HEK293T (cell line): ENCODE results near the gene PARVB.

ENCODE experiments used
- CTCF ChIA-PET: fragments of 350-600 bp; formaldehyde crosslinking; extraction: SDS; loops from one replicate; lab custom pipeline; 2021; ENCODE audit warnings: antibody characterized with exemption, inconsistent platforms; lab: Yijun Ruan, JAX
- POLR2A ChIA-PET: fragments of 350-600 bp; formaldehyde crosslinking; extraction: SDS; loops from one replicate; lab custom pipeline; 2020; ENCODE audit warnings: antibody characterized with exemption, inconsistent platforms; lab: Yijun Ruan, JAX
- DNase-seq: peaks from one replicate; pipeline ENCODE4 v3.0.0; 2012; ENCODE audit warnings: mixed read lengths; ENCODE audit errors: extremely low spot score
- ARNT ChIP-seq: fragments of 450-650 bp; IDR thresholded peaks from 2 replicates; pipeline ENCODE4 v1.6.1; 2017; ENCODE audit warnings: mild to moderate bottlenecking
- BHLHE40 ChIP-seq: fragments of 450-650 bp; IDR thresholded peaks from 2 replicates; pipeline ENCODE4 v1.6.1; 2016; ENCODE audit warnings: mild to moderate bottlenecking, moderate library complexity, borderline replicate concordance
- CTBP1 ChIP-seq: fragments of 450-650 bp; IDR thresholded peaks from 2 replicates; pipeline ENCODE4 v1.6.1; 2016; ENCODE audit warnings: borderline replicate concordance
- ELF4 ChIP-seq: fragments of 450-650 bp; IDR thresholded peaks from 2 replicates; pipeline ENCODE4 v1.6.1; 2017; ENCODE audit warnings: antibody characterized with exemption
- FOXA1 ChIP-seq: fragments of 450-650 bp; IDR thresholded peaks from 2 replicates; pipeline ENCODE4 v1.6.1; 2016; ENCODE audit warnings: mild to moderate bottlenecking
- FOXK2 ChIP-seq: fragments of 450-650 bp; IDR thresholded peaks from 2 replicates; pipeline ENCODE4 v1.6.1; 2016; ENCODE audit warnings: mild to moderate bottlenecking
- FOXM1 ChIP-seq: fragments of 450-650 bp; IDR thresholded peaks from 2 replicates; pipeline ENCODE4 v1.6.1; 2017; ENCODE audit warnings: mild to moderate bottlenecking, borderline replicate concordance
- HDGF ChIP-seq: fragments of 450-650 bp; IDR thresholded peaks from 2 replicates; pipeline ENCODE4 v1.6.1; 2017; ENCODE audit warnings: antibody characterized with exemption, borderline replicate concordance
- L3MBTL2 ChIP-seq: fragments of 450-650 bp; conservative IDR thresholded peaks from 2 replicates; pipeline ENCODE4 v1.6.1; 2016; ENCODE audit warnings: mild to moderate bottlenecking
- LEF1 ChIP-seq: fragments of 450-650 bp; IDR thresholded peaks from 2 replicates; pipeline ENCODE4 v1.6.1; 2017; ENCODE audit warnings: mild to moderate bottlenecking, borderline replicate concordance
- NFRKB ChIP-seq: fragments of 450-650 bp; IDR thresholded peaks from 2 replicates; pipeline ENCODE4 v1.6.1; 2016; ENCODE audit warnings: mild to moderate bottlenecking, moderate library complexity
- PKNOX1 ChIP-seq: fragments of 450-650 bp; IDR thresholded peaks from 2 replicates; pipeline ENCODE4 v1.6.1; 2016
- SP1 ChIP-seq: fragments of 450-650 bp; IDR thresholded peaks from 2 replicates; pipeline ENCODE4 v1.6.1; 2017
- SUZ12 ChIP-seq: fragments of 450-650 bp; IDR thresholded peaks from 2 replicates; pipeline ENCODE4 v1.6.1; 2016; ENCODE audit warnings: mild to moderate bottlenecking
- TARDBP ChIP-seq: fragments of 450-650 bp; IDR thresholded peaks from 2 replicates; pipeline ENCODE4 v1.6.1; 2016
- ZNF384 ChIP-seq: fragments of 450-650 bp; IDR thresholded peaks from 2 replicates; pipeline ENCODE4 v1.6.1; 2016

The PARVB gene

GRCh38 chr22:44188316-44188715 lies 164.2 kb downstream of the PARVB start:
- POLR2A ChIA-PET = no interaction called here
- no peak for TF ChIP-seq FOXK2
- no peak for TF ChIP-seq LEF1
- TF ChIP-seq PKNOX1 = no peak
- TF ChIP-seq CTBP1 = no peak
- TF ChIP-seq HDGF = no peak
- no peak for TF ChIP-seq TARDBP
- no peak for TF ChIP-seq SP1
- TF ChIP-seq FOXM1 = no peak
- CTCF ChIA-PET = no interaction called here

GRCh38 chr22:44188986-44189630 lies 165.0 kb downstream of the PARVB start:
- ChIA-PET CTCF (no interaction called here), POLR2A (no interaction called here)
- TF ChIP-seq CTBP1 (no peak), ARNT (no peak), TARDBP (no peak), LEF1 (no peak), FOXM1 (no peak), PKNOX1 (no peak), SUZ12 (no peak), HDGF (no peak), ELF4 (no peak), L3MBTL2 (no peak), FOXA1 (no peak), SP1 (no peak), ZNF384 (no peak), FOXK2 (no peak), BHLHE40 (no peak), NFRKB (no peak)
- no peak for DNase-seq

More at GRCh38 chr22:44188316-44188715, 164.2 kb downstream of the PARVB start:
- no peak for DNase-seq

GRCh38 chr22:44190381-44190976 lies 166.4 kb downstream of the PARVB start:
- ChIA-PET POLR2A (no interaction called here), CTCF (no interaction called here)
- no peak for DNase-seq
- TF ChIP-seq LEF1 = no peak
- TF ChIP-seq ARNT = no peak
- TF ChIP-seq ZNF384 = no peak
- TF ChIP-seq NFRKB = no peak
- no peak for TF ChIP-seq BHLHE40
- TF ChIP-seq HDGF = no peak
- no peak for TF ChIP-seq PKNOX1
- no peak for TF ChIP-seq FOXM1

- ChIA-PET POLR2A (no interaction called here), CTCF (no interaction called here)
- no peak for TF ChIP-seq ZNF384
- no peak for TF ChIP-seq CTBP1
- TF ChIP-seq LEF1 = no peak
- no peak for TF ChIP-seq HDGF
- TF ChIP-seq SUZ12 = no peak
- TF ChIP-seq ELF4 = no peak
- no peak for TF ChIP-seq BHLHE40
- TF ChIP-seq FOXK2 = no peak
- TF ChIP-seq NFRKB = no peak
- no peak for TF ChIP-seq ARNT
- TF ChIP-seq L3MBTL2 = no peak
- TF ChIP-seq TARDBP = no peak
- no peak for DNase-seq
These were observed 166.9 kb downstream of the PARVB start for GRCh38 chr22:44191036-44191454.

GRCh38 chr22:44192098-44192815 lies 168.2 kb downstream of the PARVB start:
- peak; percentile 79 for TF ChIP-seq SP1
- no peak for TF ChIP-seq PKNOX1
- peak; percentile 75 for DNase-seq

More at GRCh38 chr22:44192098-44192815, 168.2 kb downstream of the PARVB start:
- POLR2A ChIA-PET = interaction anchor here (1.1 kb wide), 1 partner anchor 11 kb away, joined by 4 read pairs; the partner anchor contains the start of gene PARVG
- CTCF ChIA-PET = no interaction called here
